Measurements from ENCODE around the gene DIP2B.

Gene DIP2B

DNA sequence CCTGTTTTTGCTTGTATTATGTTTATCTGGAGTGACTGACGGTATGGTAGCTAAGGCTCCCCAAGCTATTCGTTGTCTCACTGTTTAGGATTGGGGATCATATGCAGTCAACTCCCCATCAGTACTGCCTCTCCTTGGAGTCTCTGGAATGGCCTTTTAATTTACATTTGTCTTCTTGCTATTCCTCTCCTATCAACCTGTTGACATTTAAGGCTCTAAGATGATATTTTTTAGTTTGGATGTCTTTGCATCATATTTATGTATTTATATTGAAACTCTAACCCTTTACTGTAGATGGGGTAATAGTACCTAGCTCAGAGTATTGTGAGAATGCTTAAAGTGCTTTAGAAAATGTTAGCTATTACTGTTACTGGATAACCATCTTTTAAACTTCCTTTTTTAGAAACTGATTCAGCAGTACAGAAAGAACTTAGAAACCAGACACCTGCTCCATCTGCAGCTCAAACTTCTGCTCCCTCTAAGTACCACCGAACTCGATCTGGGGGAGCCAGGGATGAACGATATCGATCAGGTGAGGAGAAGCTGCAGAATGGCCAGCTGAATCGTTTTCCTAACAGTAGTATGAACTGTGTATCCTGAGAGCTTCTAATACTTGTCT, 135.6 kb downstream of the DIP2B start:
- no peak overlapping the region for H3K4me3 ChIP-seq (ENCODE audit: low read length)
- no peak for DNase-seq (ENCODE audit: low read depth)
- TF ChIP-seq, protein P1, sequence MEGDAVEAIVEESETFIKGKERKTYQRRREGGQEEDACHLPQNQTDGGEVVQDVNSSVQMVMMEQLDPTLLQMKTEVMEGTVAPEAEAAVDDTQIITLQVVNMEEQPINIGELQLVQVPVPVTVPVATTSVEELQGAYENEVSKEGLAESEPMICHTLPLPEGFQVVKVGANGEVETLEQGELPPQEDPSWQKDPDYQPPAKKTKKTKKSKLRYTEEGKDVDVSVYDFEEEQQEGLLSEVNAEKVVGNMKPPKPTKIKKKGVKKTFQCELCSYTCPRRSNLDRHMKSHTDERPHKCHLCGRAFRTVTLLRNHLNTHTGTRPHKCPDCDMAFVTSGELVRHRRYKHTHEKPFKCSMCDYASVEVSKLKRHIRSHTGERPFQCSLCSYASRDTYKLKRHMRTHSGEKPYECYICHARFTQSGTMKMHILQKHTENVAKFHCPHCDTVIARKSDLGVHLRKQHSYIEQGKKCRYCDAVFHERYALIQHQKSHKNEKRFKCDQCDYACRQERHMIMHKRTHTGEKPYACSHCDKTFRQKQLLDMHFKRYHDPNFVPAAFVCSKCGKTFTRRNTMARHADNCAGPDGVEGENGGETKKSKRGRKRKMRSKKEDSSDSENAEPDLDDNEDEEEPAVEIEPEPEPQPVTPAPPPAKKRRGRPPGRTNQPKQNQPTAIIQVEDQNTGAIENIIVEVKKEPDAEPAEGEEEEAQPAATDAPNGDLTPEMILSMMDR (IDR thresholded peaks at IDR 0.05; ENCODE audit: insufficient read depth, low read depth, low read length, missing control alignments): no peak

DNA sequence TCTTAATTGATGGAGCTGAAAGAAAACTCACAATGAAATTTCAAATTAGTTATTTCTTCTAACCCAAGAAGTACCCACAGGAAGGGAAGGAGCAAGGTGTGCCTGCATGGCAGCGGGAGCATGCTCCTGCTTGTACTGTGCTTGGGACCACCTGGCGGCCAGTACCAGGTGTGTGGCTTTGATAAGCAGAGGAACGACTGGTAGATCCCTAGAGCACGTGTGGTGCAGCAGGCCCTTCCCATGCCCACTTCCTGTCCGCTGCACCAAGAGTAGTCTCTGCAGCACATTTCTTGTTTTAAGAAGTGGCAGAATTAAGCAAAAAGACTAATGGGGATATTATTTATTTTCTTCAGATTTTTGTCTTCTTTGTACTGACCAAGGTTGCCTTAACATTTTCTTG, 136.8 kb downstream of the DIP2B start:
- TF ChIP-seq, protein P1 (IDR thresholded peaks at IDR 0.05; ENCODE audit: insufficient read depth, low read depth, low read length, missing control alignments): peak; percentile 37
- H3K4me3 ChIP-seq (ENCODE audit: low read length): no peak overlapping the region
- peak; percentile 73 for DNase-seq (ENCODE audit: low read depth)

DNA sequence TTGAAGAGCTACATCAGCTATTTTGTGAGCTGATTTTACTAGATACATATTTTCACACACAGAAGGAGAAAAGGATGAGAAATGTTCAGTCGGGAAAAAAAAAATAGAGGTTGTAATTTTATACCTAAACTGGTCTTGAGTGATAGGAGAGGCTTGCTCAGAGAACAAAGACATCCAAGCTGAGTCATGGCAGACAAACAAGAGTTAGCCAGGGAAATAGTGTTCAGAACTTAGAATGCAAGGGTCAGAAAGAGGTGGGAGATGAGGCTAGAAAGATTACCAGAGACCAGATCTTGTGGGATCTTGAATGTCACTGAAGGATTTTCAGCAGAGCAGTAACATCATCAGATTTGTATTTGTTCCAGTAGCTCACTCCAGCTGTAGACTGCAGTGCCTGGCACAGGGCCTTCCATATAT, 137.3 kb downstream of the DIP2B start:
- H3K4me3 ChIP-seq (ENCODE audit: low read length): no peak overlapping the region
- TF ChIP-seq, protein P1 (IDR thresholded peaks at IDR 0.05; ENCODE audit: insufficient read depth, low read depth, low read length, missing control alignments): no peak
- DNase-seq (ENCODE audit: low read depth): peak; percentile 86

DNA sequence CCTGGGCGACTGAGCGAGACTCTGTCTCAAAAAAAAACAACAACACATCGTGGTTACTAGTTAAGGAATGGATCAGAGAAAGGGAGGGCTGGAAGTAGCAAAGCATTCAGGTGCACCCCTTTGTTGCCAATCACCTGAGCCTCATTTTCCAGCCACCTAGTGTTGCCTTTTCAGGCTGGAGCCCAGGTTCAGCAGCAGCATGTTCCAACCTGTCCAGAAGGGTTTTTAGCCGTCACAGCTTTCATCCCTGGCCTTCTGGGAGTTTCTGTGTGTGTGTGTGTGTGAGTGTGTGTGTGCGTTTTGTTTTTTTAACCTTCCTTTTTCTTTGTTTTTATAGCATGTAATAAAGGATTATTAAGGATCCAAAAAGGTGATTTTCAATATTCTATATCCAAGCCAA, 138.0 kb downstream of the DIP2B start:
- no peak overlapping the region for H3K4me3 ChIP-seq (ENCODE audit: low read length)
- TF ChIP-seq, protein P1 (IDR thresholded peaks at IDR 0.05; ENCODE audit: insufficient read depth, low read depth, low read length, missing control alignments): peak; percentile 46

DNA sequence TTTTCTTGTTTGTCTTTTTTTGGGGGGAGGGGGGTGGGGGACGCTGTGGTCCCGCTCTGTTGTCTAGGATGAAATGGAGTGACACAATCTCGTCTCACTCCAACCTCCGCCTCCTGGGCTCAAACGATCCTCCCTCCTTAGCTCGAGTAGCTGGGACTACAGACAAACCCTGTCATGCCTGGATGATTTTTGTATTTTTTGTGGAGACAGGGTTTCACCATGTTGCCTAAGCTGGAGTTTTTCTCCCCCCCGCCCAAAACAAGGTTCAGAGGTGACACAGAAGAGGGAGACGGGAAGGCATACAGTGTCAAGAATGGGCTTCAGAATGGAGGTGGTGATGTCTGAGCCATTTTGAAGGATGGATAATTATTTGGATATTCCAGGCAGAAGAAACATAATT, 142.2 kb downstream of the DIP2B start:
- no peak for DNase-seq (ENCODE audit: low read depth)
- TF ChIP-seq, protein P1 (IDR thresholded peaks at IDR 0.05; ENCODE audit: insufficient read depth, low read depth, low read length, missing control alignments): no peak
- no peak overlapping the region for H3K4me3 ChIP-seq (ENCODE audit: low read length)

More for the DNA sequence above, 138.0 kb downstream of the DIP2B start:
- DNase-seq (ENCODE audit: low read depth): peak; percentile 96

DNA sequence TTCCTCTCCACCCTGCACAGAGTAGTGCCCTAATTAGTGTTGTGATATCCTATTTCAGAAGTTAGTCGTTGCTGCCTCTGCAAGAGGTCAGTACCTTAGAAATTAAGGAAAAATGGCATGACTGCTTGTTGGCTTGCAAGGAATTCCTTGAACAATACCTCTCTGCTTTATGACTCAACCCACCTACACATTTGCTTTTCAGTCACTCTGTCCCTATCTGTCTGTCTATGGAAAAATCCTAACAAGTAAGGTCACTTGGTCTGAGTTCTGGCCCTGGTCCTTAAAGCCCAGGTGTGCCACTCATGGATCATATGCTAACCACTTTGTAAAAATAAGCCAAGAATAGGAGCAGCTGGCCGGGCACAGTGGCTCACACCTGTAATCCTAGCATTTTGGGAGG, 142.7 kb downstream of the DIP2B start:
- H3K4me3 ChIP-seq (ENCODE audit: low read length): no peak overlapping the region
- TF ChIP-seq, protein P1 (IDR thresholded peaks at IDR 0.05; ENCODE audit: insufficient read depth, low read depth, low read length, missing control alignments): no peak
- peak; percentile 73 for DNase-seq (ENCODE audit: low read depth)

DNA sequence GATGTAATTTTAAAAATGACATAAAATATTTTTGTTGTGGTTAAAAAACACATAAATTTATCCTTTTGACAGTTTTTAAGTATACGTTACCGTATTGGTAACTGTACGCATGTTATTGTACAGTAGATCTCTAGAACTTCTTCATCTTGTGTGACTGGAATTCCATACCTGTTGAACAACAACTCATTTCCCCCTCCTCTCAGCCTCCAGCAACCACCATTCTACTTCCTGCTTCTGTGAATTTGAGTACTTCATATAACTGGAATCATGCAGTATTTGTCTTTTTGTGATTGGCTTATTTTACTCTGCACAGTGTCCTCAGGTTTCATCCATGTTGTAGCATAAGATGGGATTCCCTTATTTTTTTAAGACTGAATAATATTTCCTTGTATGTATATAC, 145.5 kb downstream of the DIP2B start:
- DNase-seq (ENCODE audit: low read depth): no peak
- H3K4me3 ChIP-seq (ENCODE audit: low read length): no peak overlapping the region
- TF ChIP-seq, protein P1 (IDR thresholded peaks at IDR 0.05; ENCODE audit: insufficient read depth, low read depth, low read length, missing control alignments): no peak

Data from epithelial cell of esophagus (primary cell).